ENCODE data around the gene KSR2.
"Not testable (repeated sequence)": the region's sequence is repeated elsewhere in the genome, so short reads cannot be mapped to it uniquely, and the experiment has no call there.

The KSR2 gene

DNA sequence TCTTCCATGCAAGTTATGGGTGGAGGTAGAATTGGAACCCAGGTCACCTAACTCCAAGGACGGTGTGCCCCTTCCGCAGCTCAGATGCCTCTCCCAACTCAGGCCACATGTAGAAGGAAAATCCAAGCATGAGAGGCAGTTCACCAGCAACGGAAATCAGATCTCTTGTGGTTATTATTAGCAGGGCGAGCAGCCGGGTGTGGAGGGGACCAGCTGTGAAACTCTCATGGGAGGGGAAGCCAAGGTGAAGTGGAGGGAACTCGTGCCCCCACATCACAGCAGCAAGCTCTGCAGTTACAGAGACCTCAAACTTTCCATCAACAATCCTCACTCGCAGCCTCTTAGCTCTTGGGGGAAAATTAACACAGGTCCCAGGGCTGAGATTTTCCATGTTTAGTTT, 79.7 kb downstream of the KSR2 start:
- no peak for DNase-seq

DNA sequence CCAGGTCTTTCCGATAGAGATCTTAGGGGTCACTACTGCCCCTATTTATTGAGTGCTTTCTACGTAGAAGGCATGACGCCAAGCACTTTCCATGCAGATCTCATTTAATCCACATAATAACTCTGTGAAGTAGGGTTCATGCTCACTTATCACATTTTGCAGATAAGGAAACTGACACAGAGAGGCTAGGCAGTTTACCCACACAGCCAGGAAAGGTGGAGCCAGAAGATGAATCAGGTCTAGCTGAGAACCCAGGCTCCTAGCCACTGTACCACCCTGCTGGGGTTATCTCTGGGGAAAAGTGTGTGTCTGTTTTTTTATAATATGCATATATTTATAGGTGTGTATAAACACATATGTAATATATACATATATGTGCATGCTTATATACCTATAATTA, 83.6 kb downstream of the KSR2 start:
- DNase-seq: no peak

DNA sequence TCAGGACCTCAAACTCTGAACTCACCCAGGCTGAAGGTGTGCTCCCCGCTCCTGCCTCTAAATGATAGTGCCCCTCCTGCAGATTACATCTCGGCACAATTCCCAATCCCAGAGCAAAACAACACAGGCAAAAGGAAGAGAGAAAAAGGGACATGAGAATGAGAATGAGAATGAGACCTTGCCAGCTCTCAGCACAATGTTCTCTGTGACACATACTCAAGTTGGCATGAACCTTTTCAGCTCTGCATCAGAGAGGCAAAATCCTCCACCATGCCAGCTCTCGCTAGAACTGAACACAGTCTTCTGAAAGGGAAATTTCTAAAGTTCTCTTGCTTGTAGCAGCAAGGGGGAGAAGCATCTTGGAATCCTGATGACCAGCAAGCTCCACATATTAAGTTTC, 84.6 kb downstream of the KSR2 start:
- no peak for DNase-seq

DNA sequence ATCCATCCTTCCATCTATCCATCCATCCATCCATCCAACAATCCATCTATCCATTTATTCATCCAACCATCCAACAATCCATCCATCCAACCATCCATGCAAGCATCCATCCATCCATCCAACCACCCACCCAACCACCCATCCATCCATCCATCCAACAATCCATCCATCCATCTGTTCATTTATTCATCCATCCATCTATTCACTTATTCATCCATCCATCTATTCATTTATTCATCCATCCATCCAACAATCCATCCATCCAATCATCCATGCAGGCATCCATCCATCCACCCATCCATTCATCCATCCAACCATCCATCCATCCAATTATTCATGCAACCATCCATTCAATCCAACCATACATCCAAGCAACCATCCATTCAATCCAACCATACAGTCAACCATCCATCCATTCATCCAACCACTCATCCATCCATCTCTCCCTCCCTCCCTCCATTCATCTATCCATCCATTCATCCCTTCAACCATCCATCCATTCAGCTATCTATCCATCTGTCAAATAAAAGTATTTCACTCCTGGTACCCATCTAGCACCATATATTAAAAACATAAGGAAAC, 86.1 kb downstream of the KSR2 start:
- DNase-seq: no peak

DNA sequence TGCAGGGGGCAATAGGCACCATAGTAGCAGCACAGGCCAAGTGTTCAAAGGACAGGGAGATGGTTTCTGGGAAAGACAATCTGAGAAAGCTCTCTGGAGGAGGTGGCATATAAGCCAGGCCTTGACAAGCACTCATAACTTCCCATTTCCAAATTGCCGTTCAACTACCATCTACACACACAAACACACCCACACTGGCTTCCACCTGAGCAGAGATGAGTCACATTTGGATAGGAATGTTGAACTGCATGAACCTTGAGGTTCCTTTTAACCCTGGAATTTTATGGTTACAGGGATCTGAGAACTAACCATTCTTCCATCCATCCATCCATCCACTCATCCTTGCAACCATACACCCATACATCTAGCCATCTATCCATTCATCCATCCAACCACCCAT, 86.6 kb downstream of the KSR2 start:
- DNase-seq: no peak

DNA sequence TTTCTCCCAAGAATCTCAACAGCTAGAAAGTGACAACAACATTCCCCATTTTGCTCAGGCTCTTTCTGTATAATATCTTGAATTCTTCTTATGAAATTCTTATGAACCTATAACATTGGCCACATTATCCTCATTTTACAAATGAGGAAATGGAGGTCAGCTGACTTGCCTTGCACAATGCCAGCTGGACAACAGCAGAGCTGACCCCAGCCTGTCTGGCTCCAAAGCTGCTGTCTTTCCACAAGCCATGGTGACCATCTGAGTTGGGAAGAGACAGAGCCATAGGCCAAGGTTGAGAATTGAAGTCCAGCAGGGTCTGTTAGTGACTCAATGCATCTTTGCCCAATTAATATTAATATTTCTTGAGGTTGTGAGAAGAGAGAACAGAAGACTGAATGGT, 87.3 kb downstream of the KSR2 start:
- no peak for DNase-seq

DNA sequence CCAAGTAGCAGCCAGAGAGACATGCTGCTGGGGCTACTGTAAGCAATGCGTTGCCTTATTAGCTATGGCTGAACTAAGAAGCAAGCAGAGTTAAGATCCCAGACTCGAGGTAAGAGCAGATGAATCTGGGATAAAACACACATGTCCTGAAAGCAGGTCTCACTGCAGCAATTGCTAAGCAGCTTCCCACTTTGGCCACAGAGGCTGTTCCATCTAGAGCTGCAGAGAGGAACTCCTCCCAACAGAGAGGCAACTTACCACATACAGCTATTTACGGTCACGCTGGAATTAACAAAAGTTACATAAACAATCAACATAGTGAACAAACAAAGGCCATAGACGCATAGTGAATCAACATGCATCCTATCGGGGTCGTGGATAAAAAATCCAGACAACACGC, 90.2 kb downstream of the KSR2 start:
- DNase-seq: no peak

DNA sequence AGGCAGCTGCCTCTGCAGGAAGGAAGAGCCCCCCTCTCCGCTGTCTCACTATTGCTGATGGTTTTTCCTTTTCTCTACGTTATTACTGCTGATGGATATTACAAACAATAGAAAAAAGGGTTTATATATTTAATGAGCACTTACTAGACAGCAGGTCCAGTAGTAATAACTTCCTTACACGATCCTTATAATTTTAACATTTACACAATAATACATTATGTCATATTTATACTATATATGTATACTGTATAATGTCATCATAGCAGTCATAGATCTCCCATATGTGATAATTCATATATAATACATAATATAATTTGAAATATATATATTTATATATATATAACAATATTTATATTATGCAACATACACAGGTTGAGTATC, 92.4 kb downstream of the KSR2 start:
- DNase-seq: no peak

DNA sequence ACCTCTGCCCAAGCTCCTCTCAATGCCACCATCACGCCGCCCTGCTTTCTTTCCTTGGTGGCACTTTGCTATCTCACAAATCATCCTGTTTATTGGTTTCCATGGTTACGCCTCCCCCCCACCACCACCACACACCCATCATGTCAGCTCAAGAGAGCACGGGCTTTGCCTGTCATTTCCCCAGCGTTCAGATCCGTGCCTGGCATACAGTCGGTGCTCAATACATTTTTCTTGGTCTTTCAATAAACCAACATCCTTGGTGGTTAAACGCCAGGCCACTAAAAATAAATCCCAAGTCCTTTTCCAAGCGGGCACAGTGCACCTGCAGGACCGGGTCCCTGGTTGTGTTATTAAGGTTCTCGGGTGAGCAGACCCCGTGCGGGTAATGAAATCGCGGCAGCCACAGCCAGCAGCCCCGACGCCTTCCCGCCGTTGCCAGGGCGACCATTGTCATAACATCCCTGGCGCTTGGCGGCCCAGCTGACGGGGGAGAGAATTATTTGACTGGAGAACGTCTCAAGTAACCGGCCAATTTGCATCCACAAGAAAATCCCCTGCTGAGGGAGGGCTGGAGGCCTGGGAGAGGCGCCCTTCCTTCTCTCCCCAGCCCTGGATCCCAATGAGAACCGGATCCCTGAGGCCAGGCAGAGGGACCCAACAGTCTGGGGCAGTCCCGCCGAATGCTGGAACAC, 92.9 kb downstream of the KSR2 start:
- DNase-seq: peak; percentile 50

DNA sequence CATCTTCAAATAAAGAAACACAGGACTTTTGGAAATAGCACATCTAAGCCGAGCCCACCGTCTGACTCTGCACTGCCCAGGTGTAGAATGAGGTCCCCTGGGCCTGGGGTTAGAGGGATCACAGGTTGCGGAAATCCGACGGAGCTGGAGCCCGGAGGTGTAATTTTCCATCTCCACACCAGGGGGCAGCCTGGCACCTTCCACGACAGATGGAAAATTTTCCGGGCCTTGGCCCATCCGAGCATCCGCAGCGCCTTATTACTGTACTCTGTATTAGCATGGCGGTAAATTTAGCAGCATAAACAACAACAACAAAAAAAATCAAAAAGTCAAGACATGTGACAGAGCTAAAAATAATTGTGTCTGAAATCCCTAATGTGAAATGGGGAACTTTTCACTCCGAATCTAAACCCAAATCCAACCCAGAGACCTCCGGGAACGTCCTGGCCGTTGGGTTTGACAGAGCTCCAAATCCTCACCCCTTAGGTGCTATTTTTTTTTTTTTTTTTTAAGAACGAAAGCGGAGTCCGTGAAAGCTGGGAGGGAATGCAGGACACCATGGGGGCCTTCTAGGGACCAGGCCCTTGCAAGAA, 93.9 kb downstream of the KSR2 start:
- DNase-seq: peak; percentile 72

DNA sequence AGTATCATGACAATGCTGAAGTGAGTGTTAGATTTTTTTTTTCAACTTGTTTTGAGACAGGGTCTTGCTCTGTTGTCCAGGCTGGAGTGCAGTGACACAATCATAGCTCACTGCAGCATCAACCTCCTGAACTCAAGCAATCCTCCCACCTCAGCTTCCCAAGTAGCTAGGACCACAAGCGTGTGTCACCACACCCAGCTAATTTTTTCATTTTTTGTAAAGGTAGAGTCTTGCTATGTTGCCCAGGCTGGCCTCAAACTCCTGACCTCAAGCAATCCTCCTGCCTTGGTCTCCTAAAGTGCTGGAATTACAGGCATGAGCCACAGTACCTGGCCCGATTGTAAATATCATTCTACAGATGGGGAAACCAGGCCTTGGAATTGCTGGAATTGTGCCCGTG, 94.6 kb downstream of the KSR2 start:
- not testable (repeated sequence) for DNase-seq

DNA sequence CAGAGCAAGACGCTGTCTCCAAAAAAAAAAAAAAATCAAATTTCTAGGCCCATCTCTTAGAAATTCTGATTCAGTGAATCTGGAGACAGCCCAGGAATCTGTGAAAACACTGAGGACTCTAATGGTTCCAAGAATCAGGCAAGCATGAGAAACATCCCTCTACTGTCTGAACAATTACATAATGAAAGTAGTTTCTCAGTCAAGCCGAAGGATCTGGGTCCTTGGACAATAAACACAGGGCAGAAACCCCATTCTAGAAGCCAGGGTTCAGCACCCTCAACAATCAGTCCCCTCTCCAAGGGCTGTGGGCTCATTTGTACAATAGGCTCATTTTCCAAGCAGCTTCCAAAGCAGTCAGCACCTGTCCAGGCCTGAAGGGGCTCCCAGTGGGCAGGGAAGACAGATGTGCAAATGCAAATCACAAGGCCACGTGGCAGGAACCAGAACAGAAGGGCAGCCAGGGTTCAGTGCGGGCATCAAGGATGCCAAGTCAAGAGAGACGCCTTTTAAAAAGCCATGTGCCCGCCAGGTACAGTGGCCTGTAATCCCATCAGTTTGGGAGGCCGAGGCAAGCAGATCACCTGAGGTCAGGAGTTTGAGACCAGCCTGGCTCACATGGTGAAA, 96.1 kb downstream of the KSR2 start:
- no peak for DNase-seq

DNA sequence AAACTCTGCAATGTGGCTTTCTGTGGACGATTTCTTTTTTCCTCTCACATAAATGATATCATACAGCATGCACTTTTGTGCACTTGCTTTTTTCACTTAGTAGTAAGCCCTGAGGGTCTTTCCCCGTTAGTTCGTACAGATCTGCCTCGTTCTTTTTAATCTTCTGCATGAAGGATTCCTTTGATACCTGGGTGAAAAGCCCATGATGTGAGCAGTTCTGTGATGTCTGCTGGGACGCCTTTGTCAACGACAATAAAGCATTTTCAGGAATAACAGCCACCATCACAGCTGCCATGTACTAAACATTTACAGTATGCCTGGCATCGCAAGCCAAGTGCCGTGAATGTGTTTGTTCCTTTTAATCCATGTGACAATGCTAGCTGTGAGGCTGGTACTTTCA, 99.2 kb downstream of the KSR2 start:
- DNase-seq: no peak

DNA sequence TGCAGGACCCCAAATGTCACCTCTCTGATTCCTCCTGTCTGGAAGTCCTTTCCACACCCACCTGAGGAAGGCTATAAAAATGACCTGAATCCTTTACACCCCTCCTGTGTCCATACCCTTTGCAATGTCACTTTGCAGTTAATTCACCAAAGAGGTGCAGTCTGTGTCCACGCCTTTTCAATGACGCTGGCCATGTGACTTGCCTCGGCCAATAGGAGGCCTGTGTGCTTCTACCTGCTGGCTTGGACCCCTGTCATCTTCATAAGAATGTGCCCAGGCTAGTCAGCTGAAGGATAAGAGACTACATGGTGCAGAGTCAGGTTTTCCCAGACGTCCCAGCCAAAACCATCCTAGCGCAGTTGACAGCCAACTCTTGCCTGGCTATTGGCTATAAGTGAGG, 101.4 kb downstream of the KSR2 start:
- no peak for DNase-seq

DNA sequence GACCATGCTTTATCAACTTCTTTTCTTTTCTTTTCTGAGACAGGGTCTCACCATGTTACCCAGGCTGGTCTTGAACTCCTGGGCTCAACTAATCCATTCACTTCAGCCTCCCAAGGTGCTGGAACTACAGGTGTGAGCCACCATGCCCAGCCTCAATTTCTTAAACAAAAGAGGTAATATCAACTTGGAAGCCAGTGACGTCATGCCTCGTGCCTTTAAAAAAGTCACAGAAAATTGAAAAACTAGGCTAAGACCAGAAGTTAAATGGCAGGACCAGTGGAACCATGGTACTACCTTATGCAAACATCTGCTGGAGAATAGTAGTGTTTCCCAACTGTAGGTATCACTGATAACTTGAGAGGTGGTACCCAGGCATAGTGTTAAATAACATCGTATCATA, 103.3 kb downstream of the KSR2 start:
- no peak for DNase-seq

DNA sequence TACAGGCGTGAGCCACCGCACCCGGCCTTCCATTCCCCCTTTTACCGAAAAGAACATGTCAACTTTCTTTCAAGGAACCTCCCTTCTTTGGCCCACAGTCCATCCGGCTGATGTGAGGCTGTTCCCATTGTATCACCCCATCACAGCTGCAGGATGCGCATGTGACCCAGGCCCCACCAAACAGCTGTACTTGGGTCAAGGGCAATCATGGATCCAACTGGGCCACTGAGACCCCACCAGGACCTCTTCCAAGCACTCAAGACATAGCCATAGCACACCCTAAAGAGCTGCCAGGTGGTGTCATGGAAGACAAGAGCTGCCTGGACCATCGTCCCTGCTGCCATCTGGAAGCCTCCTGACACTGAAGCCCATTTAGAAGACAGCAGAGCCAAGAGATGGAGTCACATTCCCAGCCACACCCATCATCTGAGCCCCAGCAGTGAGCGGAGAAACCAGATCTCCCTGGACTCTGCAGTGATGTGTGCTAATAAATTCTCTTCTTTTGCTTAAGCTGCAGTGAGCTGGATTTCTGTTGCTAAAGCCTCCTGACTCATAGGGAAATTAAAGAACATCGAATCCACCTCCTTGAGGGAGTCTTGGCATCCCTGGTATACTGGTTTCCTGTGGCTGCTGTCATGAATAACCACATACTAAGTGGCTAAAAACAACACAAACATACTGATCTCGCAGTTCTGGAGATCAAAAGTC, 105.6 kb downstream of the KSR2 start:
- no peak for DNase-seq

DNA sequence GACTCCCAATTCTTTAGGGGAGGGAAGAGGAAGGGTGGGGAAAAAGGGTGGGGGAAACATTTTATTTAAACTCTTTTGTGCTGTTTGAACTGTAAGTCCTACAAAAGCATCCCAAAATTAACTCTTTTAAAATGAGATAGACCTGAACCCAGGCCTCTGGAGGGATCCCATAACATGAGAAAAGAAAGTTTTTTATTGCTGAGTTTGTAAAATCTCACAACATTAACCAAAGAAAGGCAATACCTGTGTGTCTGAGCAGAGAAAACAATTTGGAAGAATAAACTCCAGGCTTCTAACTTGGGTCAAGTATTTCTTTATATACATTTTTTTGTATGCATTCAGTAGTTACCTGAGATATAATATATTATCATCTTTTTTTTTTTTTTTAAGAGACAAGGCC, 107.1 kb downstream of the KSR2 start:
- DNase-seq: no peak

DNA sequence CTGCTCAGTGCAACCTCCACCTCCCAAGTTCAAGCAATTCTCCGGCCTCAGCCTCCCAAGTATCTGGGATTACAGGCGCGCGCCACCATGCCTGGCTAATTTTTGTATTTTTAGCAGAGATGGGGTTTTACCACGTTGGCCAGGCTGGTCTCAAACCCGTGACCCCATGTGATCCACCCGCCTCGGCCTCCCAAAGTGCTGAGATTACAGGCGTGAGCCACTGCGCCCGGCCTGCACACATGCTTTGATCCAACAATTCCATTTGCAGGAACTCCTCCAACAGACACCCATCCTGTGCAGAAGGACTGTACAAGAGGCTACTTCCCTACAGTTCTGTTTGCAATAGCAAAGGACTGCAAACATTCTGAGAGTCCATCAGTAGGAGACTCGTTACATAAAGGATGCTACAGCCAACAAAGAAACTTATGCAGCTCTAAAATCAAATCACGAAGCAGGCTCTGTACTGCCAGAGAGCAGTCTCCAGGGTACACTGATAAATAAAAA, 108.0 kb downstream of the KSR2 start:
- DNase-seq: not testable (repeated sequence)

DNA sequence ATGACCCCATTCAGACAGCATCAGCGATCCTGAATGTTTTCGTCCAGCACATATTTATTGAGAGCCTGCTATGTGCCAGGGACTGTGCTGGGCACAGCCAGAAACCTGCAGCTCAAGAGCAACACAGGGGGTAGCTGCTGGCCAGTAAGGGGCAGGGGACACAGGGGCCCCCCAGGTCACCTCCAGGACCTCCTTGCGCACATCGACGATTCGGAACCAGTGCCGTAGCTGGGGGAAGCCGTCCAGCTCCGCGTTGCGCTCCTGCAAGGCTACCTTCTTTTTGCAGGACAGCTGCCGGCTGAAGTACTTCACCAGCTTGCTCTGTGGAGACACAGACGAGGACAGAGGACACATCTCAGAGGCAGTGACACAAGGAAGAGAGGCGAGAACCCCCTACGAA, 108.7 kb downstream of the KSR2 start:
- DNase-seq: no peak

DNA sequence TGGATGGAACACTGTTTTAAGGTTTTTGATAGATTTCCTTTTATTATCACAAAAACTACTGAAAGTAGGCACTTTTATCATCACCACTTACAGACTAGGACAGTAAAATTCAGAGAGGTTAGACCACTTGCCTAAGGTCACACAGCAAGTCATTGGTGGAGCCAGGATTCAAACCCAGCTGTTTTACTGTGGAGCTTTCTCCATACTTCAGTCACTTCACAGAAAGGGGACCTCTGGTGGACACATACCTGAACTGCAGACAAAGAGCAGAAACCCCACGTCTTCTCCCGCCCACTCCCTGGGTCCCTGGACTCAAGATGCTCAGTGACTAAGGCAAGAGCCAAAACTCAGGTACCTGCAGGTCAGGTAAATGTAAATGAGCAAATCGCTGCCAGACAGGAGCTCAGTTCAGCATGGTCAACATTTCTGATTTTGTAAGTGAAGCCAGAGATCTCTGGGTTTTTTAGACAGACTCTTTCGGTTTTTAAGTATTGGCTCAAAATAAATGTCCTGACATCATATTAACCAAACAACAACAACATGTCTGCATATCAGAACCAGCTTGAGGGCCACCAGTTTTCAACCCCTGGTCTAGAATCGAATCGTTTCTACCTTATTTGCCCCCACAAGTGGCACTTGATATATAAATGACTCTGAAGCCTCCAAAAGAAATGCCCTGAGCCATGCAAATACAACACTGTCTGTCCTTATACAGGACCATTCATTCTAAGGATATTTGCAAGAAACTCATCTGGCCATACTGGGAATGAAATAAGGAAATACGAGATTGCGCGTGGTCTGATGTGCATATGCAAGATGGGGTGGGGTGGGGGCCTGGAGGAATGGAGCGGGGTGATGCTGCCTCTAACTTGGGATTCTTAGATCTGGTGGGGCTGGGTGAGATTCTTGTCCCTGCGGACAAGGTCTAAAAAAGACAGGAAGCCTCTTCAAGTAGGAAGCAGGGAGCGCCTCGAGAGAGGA, 110.9 kb downstream of the KSR2 start:
- no peak for DNase-seq

DNA sequence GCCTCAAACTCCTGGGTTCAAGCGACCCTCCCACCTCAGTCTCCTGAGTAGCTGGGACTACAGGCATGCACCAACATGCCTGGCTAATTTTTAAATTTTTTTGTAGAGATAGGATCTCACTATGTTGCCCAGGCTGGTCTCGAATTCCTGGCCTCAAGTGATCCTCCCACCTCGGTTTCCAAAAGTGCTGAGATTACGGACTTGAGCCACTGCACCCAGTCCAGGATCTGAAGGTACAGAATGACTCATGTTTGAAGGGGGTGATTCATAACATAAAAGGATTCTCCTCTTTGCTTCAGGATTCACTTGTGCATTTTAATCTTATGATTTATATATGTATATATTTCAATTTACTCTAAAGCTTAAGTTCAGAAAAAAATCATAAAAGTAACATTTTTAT, 111.7 kb downstream of the KSR2 start:
- DNase-seq: not testable (repeated sequence)

DNA sequence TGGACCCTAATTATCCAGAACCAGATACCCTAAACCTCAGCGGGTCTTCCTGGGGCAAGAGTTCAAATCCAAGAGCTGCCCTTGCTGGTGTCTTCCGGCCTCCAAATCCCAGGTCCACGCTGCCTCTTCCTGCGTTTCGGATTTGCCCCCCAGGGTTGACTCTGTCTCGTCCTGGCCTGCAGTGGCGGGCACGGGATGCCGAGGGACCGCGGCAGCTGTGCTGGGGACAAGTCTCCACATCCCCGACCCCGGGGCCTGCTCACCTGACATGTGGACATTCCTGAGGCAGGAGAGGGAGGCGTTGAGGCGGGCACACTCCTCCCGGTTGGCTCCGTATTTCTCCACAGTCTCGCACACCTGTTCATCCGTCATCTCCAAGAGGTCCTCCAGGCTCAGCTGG, 113.6 kb downstream of the KSR2 start:
- no peak for DNase-seq
